AG09309 (cell line): Measurements from ENCODE around the gene THBS2.
"Not testable (repeated sequence)": the region's sequence is repeated elsewhere in the genome, so short reads cannot be mapped to it uniquely, and the experiment has no call there.

Experiments used
- DNase-seq: peaks from one replicate; pipeline ENCODE4 v3.0.0-alpha.2; 2010; ENCODE audit warnings: low read depth
- H3K4me3 ChIP-seq: 2 replicates; pipeline ENCODE4 v1.5.1; 2011; ENCODE audit warnings: mild to moderate bottlenecking, low read depth, low read length, moderate library complexity; ENCODE audit not compliant: control insufficient read depth
- CTCF ChIP-seq: IDR thresholded peaks from 2 replicates; pipeline ENCODE4 v1.5.1; 2011; ENCODE audit warnings: mild to moderate bottlenecking, low read depth, low read length, inconsistent platforms; ENCODE audit not compliant: insufficient read depth, control insufficient read depth; ENCODE audit errors: missing control alignments

The THBS2 gene

GRCh38 chr6:169186496-169187169 lies 67.0 kb downstream of the THBS2 start:
- no peak for TF ChIP-seq CTCF
- no peak overlapping the region for H3K4me3 ChIP-seq
- no peak for DNase-seq

GRCh38 chr6:169185692-169186485 lies 67.8 kb downstream of the THBS2 start:
- no peak overlapping the region for H3K4me3 ChIP-seq
- DNase-seq: no peak
- no peak for TF ChIP-seq CTCF

GRCh38 chr6:169185011-169185521 lies 68.6 kb downstream of the THBS2 start:
- DNase-seq: no peak
- H3K4me3 ChIP-seq: no peak overlapping the region
- TF ChIP-seq CTCF: no peak

- TF ChIP-seq CTCF: no peak
- no peak overlapping the region for H3K4me3 ChIP-seq
- no peak for DNase-seq
These were observed 69.2 kb downstream of the THBS2 start for GRCh38 chr6:169184419-169184818.

GRCh38 chr6:169183233-169183632 lies 70.4 kb downstream of the THBS2 start:
- H3K4me3 ChIP-seq: no peak overlapping the region
- no peak for TF ChIP-seq CTCF
- DNase-seq: no peak

GRCh38 chr6:169179831-169180230 lies 73.8 kb downstream of the THBS2 start:
- H3K4me3 ChIP-seq, DNase-seq: not testable (repeated sequence)

GRCh38 chr6:169177516-169178166 lies 76.0 kb downstream of the THBS2 start:
- DNase-seq: no peak

More at GRCh38 chr6:169177516-169178166, 76.0 kb downstream of the THBS2 start:
- TF ChIP-seq CTCF: peak; percentile 43
- H3K4me3 ChIP-seq: no peak overlapping the region
